ENCODE data around the gene CERT1.

GRCh38 chr5:75342836-75343235 lies 168.6 kb downstream of the CERT1 start:
- TF ChIP-seq ZNF391 (tag by site-specific recombination; IDR thresholded peaks at IDR 0.05; ENCODE audit: borderline replicate concordance, low read depth) (no peak), CTCF (tag by site-specific recombination; IDR thresholded peaks at IDR 0.05) (no peak), SETDB1 (IDR thresholded peaks at IDR 0.05; ENCODE audit: insufficient read length, low read length) (no peak), GLI2 (tag by site-specific recombination; IDR thresholded peaks at IDR 0.05; ENCODE audit: borderline replicate concordance, low read depth) (no peak), ZBTB7A (tag by site-specific recombination; IDR thresholded peaks at IDR 0.05; ENCODE audit: low read depth) (no peak), ZNF324 (tag by site-specific recombination; IDR thresholded peaks at IDR 0.05) (no peak), ZNF704 (tag by site-specific recombination; IDR thresholded peaks at IDR 0.05) (no peak), RBAK (tag by site-specific recombination; IDR thresholded peaks at IDR 0.05) (no peak), KLF16 (tag by site-specific recombination; IDR thresholded peaks at IDR 0.05) (no peak), KLF10 (tag by site-specific recombination; IDR thresholded peaks at IDR 0.05) (no peak), ZNF274 (IDR thresholded peaks at IDR 0.05; ENCODE audit: low read length) (no peak), ZNF274 (tag by site-specific recombination; IDR thresholded peaks at IDR 0.05; ENCODE audit: borderline replicate concordance) (no peak), ZFP3 (tag by site-specific recombination; IDR thresholded peaks at IDR 0.05; ENCODE audit: low read depth) (no peak), ZNF157 (tag by site-specific recombination; IDR thresholded peaks at IDR 0.05) (no peak)

Measured in HEK293 (cell line).